GM18870 (cell line): ENCODE measurements around the gene TCF25.

Source experiments
- ATAC-seq: cut with Tn5 transposase; IDR thresholded peaks from one replicate; pipeline ENCODE4 v1.9.1; 2021; ENCODE audit warnings: moderate library complexity; ENCODE audit not compliant: unreplicated experiment

The TCF25 gene

DNA sequence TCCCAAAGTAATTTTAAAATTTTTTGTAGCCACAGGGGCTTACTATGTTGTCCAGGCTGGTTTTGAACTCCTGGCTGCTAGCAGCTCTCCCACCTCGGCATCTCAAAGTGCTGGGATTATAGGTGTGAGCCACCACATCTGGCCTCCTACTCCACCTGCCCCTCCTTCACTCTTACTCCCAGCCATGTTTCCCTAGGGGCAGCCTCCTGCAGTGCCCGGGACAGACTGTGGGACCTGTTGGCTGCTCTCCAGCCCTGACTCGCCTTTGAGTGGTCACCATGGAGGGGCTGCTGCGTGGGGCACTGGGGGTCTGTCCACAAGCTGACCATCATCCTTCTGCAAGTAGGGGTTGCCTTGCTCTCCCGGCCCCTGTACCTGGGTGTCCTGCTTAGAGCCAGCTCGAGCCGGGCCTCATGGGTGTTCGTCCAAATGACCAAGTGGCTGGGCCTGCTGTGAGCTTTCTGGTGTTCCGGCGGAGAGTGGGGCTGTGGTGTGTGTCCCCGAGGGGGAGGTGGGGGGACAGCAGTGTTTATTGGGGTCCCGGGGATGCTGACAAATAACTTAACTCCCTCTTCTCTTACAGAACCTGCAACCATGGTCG is 28.6 kb upstream of the TCF25 start:
- ATAC-seq, result no peak

DNA sequence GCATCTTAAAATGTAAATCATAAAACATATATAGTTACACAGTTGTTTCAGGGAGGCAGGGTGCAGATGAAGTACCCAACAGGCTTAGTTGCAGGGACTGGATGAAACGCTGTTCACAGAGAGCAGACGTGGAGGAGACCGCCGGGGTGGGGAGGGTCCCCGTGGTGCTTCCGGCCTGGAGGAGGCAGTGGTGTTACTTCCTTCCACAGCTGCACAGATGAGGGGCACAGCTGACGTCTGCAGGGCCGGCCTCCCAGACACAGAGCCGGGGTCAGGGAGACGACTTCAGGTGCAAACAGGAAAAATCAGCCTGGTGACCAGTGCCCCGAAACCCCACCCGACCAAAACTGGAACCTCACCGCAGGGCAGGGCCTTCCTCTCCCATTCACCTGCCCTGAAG is 28.0 kb upstream of the TCF25 start:
- ATAC-seq, result no peak

DNA sequence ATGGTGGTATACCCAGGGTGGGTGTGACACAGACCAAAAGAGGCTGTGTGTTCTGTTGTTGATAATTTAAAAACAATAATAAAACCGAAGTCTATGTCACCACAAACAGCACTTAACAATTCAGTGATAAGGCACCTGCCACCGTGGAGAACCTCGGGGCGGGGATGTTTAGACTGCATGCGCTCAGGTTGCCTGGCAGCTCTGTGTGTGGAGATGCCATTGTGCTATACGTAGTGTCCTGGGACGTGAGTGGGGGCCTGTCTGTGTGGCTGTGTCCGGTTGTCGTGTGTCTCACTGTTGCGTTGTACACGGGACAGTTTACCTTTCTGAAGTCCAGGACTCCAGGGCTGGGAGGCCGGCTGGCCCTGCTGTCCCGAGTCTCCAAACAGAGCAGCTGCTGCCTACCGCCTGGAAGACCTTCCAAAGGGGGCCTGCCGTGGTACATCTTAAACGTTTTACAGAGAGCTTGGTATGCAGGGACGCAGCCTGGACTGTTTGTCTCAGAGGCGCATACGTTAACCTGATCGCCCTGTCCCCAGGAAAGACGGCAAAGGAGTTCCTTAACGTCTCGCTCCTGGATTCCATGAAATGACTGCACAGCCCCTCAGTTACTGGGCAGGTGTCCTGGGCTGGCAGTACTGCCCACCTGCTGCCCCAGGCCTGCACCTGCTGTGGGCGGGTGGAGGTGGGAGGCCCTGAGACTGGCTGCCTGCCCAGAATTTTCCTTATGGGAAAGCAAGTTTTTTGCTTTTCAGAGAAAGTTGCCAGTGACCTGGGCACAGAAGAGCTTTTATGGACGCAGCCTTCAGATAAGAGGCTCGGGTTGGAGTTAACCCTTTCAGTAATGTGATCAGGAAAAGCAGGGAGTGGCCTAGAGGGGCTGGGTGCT is 26.1 kb upstream of the TCF25 start:
- no peak for ATAC-seq

DNA sequence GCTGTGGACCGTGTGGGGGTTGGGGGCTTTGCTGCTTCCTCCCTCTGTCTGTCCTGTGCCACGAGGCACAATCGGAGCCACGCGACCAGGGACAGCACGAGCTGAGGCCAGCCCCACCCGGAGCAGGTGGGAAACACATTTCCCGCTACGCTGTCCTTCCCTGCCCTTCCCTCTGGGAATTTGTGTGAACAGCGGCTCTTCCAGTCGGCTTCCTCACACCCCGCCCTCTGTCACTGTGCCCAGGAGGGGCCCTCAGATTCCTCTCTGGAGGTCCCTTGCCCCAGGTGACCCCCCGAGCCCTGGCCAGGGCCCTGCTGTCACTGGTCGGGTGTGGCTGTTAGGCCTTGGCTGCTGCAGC is 25.5 kb upstream of the TCF25 start:
- no peak for ATAC-seq

DNA sequence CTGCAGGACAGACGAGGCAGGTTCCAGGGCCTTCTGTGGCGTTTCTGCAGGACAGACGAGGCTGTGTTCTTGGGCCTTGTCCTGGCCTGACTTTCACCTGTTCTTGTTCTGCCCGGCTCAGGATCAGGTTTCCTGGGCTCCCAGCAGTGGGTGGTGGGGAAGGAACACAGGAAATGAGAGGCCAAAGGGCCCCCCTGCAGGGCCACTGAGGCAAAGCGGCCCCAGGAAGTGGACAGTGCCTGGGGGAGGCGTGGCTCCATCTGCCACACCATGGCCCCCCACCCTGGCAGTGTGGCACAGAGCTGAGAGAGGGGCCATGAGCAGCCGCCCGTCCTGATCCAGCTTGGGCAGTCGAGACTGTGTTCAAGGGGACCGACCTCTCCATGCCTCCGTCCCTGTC is 24.4 kb upstream of the TCF25 start:
- no peak for ATAC-seq

DNA sequence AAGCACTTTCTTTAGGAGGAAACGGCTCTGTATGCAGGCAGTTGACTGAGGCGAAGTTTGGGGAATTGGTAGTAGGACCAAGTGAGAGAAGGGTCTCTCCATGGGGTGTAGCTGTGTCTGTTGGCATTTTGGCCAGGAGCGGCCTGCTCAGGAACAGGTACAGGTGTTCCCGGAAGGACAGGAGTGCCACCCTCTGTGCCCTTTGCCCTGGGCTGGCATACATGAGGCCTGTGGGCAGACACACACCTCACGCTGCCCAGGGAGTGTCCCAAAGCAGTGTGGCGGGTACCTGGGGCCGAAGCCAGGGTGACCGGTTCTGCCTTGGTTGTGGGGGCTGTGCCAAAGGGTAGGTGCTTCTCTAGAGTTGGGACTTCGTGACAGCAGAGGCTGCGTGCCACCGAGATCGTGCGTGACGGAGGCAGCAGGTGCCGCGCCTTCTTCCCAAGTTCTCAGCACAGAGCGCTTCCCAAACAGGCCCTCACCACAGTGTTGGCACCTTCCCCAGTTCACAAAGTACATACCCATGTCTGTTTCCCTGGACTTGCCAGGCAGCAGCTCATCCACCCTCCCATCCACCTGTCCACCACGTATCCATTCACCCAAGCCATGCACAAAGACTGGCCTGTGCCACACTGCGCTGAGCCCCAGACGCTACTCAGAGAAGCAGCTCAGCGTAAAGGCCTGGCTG is 19.9 kb upstream of the TCF25 start:
- no peak for ATAC-seq

DNA sequence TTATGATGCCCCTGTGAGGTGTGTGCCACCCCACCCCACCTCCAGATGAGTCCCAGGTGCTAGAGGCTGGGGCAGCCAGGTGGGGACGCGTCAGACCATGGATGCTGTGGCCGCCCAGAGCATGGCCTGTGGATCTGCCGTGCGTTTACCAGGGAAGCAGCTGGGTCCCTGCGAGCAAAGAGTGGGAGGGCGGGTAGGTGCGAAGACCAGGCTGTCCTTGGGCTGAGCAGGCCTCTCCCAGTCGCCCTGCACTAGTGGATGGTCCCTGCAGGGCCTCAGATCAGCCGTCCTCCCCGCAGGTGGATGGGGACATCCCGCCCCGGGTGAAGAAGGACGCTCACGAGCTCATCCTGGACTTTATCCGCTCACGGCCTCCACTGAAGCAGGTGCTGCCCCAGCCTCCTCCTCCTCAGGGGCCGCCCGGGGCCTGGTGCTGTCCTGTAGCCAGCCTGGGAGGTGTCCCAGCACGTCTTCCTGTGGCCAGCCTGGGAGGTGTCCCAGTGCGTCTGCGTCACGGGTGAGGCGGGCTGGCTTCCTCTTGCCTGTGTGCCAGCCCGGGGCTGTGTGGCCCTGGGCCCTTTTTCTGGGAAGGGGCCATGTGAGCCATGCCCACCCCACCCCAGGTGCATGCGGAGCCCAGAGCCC is 18.0 kb upstream of the TCF25 start:
- ATAC-seq, result no peak

DNA sequence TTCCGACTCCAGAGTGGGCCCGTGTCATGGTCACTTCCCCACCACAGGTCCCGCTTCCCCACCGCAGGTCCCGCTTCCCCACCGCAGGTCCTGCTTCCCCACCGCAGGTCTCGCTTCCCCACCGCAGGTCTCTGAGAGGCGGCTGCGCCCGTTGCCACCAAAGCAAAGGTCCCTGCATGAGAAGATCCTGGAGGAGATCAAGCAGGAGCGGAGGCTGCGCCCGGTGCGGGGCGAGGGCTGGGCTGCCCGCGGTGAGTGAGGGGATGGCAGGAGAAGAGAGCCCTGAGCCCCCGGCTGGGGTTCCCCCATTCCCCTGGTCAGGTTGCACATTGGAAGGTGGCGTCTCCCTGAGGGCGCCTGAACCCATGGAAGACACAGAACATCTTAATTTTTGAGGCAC is 17.4 kb upstream of the TCF25 start:
- no peak for ATAC-seq

DNA sequence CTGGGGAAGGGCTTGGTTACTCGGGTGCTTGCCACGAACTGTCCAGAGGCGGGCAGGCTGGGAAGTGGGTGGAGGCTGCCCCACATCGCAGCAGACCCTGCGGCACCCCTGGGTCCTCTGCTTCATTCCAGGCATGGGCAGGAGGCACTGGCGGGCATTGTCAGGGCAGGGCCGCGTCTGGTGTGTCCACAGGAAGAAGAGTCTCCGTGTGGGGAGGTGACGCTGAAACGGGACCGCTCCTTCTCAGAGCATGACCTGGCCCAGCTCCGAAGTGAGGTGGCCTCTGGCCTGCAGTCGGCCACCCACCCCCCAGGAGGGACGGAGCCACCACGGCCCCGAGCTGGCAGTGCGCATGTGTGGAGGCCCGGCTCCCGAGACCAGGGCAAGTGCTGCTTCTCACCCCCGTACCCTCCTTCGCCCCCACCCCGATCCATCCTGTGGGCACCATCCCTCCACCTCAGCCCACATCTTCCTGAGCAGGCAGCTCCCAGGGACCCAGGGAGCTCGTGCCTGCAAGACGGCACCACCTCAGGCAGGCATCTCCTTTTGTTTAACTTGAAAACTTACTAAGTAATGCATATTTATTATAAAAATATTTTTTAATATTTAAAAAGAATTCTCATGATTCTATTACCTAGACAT is 14.3 kb upstream of the TCF25 start:
- no peak for ATAC-seq

DNA sequence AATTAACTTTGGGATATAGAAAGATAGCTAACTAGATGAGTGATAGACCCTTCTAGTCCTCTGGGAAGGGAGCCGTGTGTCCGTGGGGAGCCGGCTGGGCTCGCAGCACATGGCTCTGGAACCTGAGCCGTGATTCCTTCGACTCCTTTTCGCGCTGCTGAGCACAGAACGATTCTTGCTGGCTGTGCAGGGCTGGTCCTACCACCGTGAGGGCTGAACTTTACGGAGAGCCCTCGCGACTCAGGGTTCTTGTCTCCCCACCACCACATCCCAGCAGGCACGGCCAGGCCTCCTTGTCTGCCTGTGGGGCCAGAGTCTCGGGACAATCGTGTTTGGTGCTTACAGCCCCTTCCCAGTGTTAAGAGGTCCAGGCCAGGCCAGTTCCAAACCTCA is 13.8 kb upstream of the TCF25 start:
- no peak for ATAC-seq

DNA sequence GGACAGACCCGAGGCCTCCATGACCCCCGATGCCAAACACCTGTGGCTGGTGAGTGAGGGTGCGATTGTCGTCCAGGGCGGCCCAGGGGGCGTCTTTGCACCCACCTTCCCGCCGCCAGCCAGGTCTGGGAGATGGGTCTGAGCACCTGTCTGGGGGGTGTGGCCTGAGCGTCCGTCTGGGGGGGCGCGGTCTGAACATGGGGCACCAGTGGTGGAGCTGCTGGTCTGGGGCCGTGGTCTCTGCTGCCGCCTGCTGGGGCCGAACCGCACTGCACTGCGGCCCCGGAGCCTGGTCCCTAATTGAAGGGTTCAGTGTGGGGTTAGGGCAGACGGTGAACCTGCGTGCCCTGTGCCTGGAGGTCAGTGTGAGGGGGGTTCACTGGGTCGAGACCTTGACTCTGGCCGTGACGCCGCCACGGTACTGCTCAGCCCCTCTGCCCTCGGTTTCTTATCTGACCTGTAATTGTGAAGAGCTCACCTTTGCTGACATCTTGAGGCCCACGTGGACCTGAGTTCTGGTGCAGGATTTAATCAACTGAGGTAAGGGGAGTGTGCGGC is 12.6 kb upstream of the TCF25 start:
- ATAC-seq, result no peak

DNA sequence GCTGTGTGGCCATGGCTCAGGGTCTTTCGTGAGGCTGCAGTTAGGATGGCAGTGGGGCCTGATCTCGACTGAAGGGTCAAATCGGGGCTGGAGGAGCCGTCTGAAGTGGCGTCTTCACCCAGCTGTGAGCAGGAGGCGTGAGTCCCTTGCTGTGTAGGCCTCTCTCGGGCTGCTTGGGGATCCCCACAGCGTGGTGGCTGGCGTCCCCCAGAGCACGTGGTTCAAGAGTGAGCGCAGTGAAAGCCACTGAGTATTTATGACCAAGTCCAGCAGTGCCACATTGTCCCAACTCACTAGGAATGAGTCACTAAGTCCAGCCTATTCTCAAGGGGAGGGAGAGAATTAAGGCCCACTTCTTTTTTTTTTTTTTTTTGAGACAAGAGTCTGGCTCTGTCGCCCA is 11.7 kb upstream of the TCF25 start:
- no peak for ATAC-seq

DNA sequence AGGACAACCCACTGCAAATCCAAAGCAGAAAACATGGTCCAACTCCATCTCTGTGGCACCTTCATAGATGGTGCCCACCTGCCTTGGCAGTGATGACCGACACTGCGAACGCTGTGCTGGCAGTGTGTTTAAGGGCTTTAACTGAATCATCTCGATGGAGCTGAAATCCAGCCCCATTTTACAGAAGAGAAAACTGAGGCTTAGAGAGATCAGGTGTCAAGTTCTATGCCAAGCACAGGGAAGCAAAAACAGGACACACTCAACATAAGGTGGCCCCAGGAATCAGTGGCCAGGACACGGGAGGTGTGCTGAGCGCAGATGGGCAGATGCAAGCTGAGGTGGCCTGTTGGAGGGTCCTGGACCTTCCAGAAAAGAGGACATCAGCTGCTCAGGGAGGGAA is 10.7 kb upstream of the TCF25 start:
- ATAC-seq, result no peak

DNA sequence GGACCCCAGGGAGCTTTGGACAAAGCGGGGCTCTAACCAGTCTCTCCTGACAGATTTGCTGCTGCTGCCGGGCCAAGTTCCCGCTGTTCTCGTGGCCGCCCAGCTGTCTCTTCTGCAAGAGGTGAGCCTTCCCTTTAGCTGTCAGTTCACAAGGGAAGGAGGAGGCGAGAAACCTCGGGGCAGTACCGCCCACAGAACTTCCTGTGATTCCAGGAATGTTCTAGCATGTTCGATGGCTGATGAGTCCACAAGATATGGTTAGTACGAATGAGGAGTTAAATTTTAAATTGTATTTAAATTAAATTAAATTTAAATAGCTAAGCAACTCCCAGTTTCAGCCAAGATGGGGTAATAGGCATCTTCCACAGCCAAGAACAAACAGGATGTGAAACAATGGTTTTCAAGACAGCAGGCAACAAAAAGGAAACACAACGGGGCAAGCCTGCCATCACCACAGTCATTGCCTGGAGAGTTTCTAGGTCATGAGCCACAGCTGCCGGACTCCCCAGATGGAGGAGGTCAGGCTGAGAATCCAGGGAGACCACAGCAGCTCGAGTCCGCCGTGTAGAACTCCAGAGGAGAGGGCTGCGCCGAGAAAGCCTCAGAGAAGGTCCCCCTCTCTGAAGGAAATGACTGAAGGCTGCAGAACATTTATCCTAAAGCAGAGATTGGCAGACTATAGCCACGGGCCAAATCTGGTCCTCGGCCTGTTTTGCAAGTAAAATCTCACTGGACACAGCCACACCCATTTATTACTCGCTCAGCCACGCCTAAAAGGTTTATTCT is 9.5 kb upstream of the TCF25 start:
- peak; percentile 66 for ATAC-seq

DNA sequence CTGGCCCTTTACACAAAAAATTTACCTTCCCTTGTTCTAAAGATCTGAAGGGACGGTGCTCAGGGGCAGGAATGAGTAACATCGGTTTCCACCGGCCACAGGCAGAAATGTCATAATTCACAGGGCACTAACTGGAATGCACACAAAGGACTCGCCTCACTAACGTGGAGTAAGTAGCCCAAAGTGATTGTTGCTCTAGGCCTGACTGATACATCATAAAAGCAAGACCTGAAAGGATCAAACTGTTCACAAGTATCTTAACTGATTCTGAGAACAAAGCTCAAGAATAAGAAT is 8.9 kb upstream of the TCF25 start:
- no peak for ATAC-seq

DNA sequence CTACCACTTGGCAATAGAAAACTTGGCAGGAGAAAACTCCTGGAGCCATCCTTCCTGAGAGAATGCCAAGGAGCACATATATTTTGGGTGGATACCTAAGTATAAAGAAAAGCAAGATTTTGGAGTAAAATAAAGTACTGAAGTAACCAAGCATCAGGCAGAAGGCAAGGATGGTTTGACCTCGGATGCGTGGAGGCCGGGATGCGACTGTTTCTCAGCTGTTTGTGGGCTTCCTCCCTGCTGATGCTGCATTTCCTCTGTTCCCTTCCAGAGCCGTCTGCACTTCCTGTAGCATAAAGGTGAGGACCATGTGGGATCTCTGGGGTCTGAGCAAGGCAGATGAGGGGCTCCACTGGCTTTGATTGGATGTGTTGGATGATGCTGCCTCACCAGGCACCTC is 5.5 kb upstream of the TCF25 start:
- ATAC-seq, result no peak

DNA sequence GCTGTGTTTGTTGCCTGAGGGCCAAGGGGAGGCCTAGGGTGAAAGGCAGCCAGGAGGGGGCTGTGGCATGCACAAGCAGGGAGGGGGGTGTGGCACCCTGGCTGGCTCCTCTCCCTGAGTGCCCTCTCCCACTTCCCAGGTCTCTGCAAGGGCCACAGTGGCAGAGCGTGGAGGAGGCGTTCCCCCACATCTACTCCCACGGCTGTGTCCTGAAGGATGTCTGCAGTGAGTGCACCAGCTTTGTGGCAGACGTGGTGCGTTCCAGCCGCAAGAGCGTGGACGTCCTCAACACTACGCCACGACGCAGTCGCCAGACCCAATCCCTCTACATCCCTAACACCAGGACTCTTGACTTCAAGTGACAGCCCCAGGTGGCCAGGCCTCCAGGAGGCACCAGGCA is 3.5 kb upstream of the TCF25 start:
- ATAC-seq, result no peak

DNA sequence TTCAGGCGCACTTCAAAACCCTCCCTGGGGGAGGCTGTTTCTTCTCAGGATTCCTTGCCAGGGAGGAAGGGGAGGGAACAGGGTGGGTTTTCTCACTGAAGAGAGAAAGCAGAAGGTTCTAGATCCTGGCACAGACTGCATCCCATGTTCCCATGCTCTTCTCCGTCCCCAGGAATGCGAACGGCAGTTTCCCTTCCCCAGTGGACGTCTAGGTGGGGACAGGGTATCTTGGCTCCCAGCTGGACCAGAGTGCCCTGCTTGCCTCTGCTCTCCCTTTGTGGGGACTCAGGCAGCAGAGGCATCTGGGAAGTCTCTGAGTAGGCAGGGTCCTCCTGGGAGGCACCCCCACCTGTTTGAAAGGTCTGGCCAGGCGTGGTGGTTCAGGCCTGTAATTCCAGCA is 3.0 kb upstream of the TCF25 start:
- ATAC-seq, result no peak

DNA sequence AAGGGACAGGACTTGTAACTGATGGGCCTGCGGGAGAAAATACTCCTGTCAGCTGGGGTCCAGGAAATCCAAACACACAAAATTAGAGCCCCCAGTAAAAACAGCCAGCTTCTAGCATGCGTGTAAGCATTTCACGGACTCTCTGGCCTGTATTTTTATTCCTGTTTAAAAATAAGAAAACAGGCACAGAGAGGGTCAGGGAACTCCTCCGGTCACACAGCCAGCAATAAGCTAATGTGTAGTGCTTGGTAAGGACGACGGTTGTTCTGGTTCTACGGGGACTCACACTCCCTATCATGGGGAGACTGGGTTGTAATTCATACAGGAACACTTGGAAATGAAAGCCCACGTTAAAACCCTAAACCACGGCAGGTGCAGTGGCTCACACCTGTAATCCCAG is 1.5 kb upstream of the TCF25 start:
- ATAC-seq, result no peak

DNA sequence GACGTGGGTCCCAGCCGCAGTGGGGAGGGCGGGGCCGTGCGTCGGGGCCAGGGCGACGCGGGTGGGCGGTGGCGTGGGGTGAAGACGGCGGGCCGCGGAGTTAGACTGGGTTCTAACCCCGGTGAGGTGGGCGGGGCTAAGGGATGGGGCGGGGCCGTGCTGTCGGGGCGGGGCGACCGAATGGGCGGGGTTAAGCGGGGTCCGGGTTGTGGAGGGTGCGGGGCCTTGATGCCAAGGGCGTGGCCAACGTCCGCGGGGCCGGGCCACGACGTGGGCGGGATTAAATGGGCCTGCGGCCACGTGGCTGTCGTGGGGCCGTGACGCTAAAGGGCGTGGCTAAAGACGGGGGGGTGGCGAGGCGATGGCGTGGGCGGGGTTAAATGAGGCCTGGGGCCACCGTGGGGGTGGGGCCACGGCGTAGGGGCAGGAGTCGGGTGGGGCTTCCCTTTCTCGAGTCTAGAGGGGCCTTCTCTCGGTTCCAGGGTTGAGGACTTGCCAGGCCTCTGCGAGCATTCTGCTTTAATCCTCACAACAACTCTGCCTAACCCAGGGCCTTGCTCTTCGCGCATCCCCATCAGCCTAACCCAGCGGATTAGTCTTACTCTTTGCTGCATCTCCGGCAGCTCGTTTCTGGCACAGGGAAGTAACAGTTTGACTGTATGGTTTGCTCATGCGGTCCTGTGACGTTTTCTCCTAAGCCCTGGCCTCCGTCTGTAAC is 739 bp downstream of the TCF25 start:
- no peak for ATAC-seq
